GM21526 (cell line): ENCODE data around the gene KL.

ENCODE experiments used
- ATAC-seq: cut with Tn5 transposase; IDR thresholded peaks from one replicate; pipeline ENCODE4 v1.9.1; 2021; ENCODE audit warnings: moderate library complexity; ENCODE audit not compliant: unreplicated experiment, low FRiP score

KL gene

DNA sequence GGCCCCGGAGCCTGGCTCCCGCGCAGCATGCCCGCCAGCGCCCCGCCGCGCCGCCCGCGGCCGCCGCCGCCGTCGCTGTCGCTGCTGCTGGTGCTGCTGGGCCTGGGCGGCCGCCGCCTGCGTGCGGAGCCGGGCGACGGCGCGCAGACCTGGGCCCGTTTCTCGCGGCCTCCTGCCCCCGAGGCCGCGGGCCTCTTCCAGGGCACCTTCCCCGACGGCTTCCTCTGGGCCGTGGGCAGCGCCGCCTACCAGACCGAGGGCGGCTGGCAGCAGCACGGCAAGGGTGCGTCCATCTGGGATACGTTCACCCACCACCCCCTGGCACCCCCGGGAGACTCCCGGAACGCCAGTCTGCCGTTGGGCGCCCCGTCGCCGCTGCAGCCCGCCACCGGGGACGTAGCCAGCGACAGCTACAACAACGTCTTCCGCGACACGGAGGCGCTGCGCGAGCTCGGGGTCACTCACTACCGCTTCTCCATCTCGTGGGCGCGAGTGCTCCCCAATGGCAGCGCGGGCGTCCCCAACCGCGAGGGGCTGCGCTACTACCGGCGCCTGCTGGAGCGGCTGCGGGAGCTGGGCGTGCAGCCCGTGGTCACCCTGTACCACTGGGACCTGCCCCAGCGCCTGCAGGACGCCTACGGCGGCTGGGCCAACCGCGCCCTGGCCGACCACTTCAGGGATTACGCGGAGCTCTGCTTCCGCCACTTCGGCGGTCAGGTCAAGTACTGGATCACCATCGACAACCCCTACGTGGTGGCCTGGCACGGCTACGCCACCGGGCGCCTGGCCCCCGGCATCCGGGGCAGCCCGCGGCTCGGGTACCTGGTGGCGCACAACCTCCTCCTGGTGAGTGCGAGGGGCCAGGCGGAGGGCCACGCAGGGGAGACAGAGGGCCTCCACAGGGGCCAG, at the start of gene KL:
KL (plus strand) TSS at position 10 of the 909 bp plus-strand sequence; CDS start at position 28, 18 bp downstream.
- ATAC-seq, result peak; percentile 37

DNA sequence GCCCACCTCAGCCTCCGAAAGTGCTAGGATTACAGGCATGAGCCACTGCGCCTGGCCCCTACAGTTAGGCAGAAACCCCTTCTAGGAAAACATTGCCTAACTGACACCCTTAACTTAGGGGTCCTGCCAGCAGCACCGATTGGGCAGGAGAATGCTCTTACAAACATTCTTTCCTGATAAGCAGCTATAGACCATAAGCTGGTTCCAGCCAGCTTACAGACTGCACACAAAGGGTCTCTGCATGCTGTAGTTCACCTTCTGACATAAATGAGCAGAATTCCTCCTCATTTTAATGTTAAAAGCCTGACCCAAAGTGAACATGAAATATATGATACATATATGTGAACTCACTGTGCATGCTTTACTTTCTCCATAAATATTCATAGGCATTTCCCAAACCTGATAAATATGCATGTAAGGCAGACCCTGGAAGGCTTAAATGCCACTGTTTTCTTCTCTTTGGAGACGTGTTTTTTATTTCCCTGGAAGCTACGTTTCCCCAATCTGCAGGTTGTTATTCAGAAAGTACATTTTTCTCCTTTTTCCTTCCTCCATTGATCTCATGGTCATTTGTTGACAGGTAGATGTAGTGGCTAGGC, 48.5 kb upstream of the KL start:
- no peak for ATAC-seq

DNA sequence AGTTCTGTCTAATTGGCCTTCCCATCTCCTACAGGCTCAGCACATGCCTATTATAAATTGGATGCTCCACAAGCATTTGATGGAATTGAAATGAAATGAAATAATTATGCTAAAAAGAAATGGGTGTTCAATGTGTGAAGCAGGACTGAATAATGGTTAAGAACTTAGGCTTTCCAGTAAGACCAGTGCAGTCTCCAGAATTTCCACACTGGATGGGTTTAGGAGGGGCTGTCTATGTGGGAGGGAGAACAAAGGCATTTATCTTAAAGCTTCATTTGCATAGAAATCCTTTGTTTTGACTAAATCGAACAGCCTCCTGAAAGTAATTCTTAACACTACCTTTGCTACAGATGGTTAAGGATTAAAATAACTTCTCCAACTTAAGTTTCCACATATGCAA, 47.9 kb upstream of the KL start:
- ATAC-seq, result no peak

GRCh38 chr13:32968793-32969192, 47.4 kb upstream of the KL start:
- ATAC-seq, result no peak

GRCh38 chr13:32969516-32969941, 46.7 kb upstream of the KL start:
- ATAC-seq, result no peak

DNA sequence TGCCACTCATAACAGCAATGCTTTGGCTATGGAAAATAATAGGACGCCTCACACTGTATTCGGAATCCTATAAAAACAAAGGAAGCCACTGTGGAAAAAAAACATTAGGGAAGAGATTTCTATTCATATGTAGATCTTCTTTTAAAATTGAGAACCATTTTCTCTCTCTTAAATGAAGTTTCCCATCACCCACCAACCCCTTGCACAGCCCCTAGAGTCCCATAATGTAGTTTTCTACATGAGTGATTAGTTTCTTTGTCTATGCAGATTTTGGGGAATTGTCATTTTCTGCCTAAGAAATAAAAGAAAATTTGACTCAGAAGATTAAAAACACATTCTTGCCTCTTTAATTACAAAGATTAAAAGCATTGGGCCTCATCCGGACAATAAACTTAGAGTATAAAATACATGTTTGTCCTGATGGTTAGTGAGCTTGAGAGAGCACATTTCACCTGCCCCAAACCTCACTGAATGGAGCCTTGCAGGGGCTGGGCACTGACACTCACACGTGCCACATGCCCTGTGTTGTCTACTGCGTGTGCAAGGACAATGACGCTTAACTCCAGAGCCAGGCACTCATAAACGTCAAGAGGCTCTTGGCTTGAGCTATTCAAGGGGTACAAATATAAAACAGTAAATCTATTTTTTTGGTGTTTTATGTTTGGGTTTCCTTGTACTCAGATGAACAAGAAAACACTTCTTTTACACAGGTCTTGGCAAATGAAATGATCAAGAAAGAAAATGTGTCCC, 40.0 kb upstream of the KL start:
- ATAC-seq, result no peak

- ATAC-seq, result no peak
Measured at GRCh38 chr13:32976912-32977311, 39.3 kb upstream of the KL start.

GRCh38 chr13:32977321-32977720, 38.9 kb upstream of the KL start:
- ATAC-seq, result no peak

- no peak for ATAC-seq
Measured at GRCh38 chr13:32978278-32978677, 37.9 kb upstream of the KL start.

GRCh38 chr13:32983058-32983457, 33.2 kb upstream of the KL start:
- ATAC-seq, result no peak

DNA sequence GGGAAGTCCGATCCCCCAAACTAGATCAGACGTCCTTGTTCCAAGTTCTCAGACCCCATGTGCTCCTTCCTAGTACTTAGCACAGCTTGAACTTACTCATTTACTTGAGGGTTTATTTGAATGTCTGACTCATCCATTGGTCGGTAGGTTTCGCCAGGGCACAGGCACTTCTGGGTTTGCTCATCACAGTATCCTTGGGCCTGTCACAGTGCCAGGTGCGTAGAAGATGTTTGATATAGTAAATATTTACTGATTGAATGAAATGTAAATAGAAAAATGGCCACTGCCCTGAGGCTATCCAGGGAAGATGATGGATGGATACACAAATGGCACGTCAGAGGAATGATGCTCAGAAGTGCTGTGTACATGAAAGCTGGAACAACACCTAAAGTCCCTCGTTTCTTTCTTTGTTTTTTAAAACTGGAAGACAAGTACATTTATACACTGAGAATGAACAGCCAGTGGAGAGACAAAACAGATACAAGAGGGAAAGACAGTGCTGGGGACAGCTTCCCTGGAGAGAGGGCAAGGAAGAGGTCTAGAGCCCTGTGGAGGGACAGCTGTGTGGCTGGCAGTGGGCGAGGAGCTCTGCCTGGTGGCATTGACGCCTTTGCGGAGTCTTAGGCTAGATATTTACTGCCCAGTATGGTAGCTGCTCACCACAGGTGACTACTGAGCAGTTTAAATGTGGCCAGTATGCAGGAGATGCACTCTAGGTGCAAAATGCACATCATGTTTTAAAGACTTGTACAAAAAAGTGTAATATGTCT, 31.2 kb upstream of the KL start:
- ATAC-seq, result no peak

DNA sequence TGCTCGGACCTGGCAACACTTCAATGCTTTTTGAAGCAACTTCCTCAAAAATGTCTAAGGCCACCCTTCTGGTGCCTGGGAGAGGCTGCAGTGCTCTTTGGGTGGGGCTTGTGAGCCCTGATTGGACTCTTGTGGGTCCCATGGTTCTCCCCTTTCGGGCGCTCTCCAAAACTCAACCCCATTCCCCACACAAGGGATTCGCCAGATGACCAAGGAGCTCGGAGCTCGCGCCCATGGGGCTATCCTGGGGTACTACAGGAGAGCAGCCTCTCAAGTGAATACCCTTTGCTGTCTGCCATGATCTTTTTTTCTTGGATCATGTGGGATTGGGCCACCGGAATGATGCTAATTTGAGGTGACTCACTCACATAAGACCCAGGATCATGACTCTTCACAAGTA, 29.7 kb upstream of the KL start:
- ATAC-seq, result no peak

- ATAC-seq, result no peak
Measured at GRCh38 chr13:32987462-32987861, 28.8 kb upstream of the KL start.

- peak; percentile 57 for ATAC-seq
Measured at GRCh38 chr13:32988608-32989289, 27.5 kb upstream of the KL start.

DNA sequence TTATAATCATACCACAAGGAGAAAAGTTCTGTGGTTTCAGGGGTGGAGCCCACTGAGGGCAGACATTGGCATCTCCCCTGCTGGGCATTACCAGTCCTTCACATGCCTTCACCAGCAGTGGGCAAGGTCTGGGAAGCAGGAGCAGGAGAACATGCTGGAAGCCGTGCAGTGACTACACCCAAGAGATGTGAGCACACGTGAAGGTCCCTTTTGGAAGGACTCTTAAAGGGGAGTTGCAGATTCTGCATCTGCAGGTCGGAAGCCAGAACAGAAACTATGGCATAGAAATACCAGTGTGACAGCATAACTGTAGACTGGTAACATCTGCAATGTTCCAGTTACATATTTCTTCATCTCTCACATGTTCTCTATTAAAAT, 26.9 kb upstream of the KL start:
- peak; percentile 30 for ATAC-seq

GRCh38 chr13:32989942-32990341, 26.3 kb upstream of the KL start:
- no peak for ATAC-seq

DNA sequence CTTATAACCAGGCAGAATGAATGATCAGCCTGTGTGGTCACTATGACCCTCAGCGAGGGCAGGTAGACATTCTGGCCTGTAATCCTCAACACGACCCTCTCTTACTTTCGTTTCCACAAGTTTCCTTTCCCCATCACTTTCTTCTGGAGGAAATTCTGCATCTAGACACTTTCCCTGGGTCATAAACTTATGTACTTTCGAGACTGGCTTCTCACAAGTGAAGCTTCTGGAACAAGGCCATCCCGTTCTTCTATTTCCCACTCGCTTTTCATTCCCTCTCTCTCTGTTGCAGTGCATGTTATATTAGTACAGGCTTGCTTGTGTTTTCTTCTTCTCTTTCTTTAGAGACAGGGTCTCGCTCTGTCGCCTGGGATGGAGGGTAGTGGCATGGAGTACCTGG, 23.1 kb upstream of the KL start:
- ATAC-seq, result no peak

- no peak for ATAC-seq
Measured at GRCh38 chr13:32997399-32997798, 18.8 kb upstream of the KL start.

DNA sequence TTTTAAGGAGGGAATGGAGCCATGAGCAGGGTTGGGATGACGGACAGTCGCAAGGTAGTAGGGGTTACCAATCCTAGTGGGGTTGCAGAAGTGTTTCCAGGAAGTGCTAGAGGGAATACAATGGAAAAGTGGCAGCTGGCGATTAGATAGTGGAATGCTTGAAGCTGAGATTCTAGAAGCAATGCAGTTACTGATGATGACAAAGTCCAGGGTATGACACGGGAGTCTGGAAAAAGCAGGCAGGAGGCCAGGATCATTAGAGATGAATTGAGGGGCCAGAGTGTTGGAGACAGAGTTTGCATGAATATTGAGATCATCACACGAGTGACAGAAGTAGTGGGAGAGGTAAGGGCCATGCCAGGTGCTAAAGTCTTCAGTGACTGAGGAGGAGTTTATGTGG, 17.3 kb upstream of the KL start:
- ATAC-seq, result no peak

DNA sequence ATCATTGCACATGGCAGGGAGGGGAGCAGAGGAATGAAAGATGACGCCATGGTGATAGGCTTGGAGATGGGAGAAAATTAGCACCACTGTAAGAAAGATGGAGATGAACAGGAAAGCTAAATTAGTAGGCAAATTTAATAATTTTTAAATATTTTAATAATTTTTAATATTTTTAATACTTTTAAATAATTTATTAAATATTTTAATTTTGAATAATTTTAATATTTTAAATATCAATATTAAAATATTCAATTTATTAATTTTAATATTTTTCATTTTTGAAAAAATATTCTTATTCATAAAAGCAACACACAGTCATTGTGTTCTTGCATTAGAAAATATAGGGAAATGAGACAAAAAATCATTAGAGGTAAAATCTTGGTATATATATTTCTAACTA, 15.9 kb upstream of the KL start:
- ATAC-seq, result no peak
